Measurements from ENCODE around the gene CDH23.

Gene CDH23

DNA sequence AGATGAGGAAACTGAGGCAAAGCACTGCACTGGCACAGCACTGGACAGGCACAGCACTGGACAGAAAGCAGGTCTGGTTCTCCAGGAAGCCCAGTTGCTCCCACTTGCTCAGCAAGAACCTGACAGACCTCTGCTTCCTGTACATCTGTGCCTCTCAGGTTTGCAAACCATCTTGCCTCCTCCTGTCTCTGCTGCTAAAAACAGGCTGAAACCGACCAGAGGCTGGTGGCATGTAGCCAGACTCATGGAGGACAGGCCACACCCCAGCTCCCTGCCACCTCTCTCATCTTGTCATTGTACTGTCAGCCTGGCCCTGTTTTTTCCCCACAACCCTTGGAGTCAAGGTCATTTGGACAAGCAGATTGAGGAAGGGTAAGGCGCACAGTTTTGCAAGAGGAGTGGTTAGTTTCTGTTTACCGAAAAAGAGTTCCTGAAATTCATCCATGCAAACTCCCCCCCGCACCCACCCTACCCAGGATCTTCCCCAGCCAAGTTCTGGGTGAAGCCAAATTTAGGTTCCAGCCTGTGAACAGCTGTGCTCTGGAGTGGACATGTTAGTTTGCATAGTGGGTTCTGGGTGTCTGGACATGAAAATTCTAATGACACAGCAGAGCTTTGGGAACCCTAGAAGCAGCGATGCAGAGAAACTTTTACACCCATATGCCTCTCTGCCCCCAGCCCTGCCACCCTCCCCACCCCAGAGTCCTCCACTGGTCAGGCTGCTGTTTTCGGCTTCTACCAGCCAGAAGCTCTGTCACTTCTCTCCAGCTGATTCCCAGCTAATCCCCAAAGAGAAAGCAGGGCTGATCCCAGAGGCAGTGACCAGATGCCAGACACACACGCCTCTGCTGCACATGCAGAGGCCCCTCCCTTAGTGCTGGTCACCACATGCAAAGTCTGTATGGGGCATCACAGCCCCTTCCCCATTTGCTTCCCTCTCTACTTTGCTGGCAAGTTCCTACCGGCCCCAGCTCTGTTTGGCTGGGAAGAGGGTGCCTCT is 331.3 kb downstream of the CDH23 start:
- peak in 1 of 2 donors; percentile 44 for DNase-seq (ENCODE audit: extremely low read depth in 1 of 2, low read depth in 1 of 2)

DNA sequence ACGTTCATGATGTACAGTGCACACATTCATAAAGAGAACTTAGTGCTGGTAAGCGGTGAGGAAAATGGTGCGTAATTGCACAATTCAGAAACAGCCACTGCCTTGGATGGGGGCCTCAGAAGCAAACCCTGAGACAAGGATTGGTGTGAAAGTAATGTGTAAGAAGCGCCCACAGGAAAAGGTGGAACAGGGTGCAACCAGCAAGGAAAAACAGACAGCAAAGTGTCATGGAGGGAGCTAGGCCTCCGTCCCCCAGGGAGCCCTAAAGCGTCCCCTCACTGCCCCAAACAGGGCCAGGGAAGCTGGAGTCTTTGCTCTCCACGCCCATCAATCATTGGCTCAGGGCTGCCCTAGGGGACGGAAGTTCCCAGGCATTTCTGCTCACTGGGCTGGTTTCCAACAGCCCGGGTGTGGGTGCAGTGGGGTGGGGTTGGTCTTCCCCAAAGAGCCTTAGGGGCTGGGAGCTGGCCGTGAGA is 332.5 kb downstream of the CDH23 start:
- no peak for DNase-seq (ENCODE audit: extremely low read depth in 1 of 2, low read depth in 1 of 2)

DNA sequence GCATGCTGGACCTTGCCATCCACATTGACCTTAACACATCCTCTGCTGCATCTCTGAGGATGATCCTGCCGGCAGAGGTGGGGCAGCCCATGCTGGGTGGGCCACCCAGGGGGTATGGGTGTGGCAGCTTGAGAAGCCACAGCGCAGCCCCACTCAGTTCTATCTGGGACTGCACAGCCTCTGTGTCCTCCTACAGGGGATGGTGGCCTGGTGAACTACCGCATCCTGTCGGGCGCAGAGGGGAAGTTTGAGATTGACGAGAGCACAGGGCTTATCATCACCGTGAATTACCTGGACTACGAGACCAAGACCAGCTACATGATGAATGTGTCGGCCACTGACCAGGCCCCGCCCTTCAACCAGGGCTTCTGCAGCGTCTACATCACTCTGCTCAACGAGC is 335.1 kb downstream of the CDH23 start:
- DNase-seq (ENCODE audit: extremely low read depth in 1 of 2, low read depth in 1 of 2): no peak

DNA sequence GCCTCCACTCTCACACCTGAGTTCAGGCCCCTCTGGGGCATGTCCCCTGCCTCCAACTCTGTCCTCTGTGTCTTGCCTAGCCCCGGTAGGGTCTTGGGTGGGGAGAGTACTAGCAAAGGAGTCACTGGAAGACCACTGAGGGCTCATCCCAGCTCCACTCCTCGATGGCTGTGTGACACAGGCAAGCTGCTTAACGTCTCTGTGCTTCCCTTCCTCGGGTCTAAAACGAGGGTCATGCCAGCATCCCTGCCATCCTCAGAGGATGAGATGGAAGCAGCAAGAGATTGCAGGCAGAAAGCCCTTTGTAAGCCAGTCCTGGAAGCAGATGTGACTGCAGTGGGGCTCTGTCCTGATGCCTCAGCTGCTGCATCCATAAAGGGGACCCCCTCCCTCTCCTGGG is 338.1 kb downstream of the CDH23 start:
- DNase-seq (ENCODE audit: extremely low read depth in 1 of 2, low read depth in 1 of 2): no peak

DNA sequence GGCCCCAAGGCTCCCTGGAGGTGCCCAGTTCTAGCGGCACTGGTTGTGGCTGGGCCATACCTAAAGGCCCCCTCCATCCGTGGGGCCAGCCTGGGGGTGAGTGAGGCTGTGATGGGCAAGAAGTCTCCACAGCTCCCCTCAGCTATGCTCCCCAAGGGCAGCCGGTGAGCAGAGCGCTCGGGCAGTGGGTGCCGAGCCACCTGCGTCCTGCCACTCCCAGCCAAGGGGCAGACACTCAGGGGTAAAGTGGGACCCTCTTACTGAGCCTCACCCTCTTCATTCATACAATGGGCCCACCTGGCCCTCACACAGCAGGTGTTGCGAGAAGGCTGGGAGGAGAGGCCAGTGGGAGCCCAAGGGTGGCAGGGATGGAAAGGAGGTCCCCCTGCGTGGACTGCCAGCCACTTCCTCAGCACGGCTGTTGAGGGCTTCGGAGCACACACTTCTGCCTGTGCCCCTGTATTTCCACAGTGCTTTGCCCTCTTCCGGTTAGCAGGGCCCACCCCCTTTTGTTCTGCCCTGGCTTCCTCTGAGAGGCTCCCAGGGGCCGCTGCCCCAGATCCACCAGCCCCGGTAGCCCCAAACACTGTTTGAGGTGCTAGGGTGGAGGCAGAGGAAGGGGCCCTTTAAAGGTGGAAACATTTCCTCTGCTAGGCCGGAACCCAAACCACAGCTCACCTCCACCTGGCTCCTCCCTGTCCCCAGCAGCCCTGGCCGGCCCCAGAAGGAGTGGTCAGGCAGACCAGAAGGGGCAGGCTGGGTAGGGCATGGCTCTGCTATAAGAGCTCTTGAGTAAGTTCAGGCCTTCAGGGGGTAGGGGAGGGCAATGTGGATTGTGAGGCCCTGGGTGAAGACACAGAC is 339.2 kb downstream of the CDH23 start:
- DNase-seq (ENCODE audit: extremely low read depth in 1 of 2, low read depth in 1 of 2): peak in 1 of 2 donors; percentile 36

DNA sequence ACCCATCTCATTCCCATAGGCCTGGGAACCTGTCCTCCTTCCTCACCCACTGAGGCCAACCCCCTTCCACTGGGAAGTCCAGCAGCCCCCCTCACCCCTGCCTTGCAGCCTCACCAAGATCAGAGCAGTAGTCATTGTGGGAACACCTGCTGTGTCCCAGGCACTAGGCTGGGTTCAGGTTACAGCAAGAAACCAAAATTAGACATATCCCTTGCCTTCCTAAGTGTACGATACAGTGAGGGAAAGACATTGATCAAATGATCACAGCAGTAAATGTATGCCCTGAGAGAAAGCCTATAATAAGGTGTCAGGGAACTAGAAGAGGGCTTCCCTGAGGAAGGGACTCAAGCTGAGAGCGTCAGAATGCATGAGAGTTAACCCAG is 339.8 kb downstream of the CDH23 start:
- DNase-seq (ENCODE audit: extremely low read depth in 1 of 2, low read depth in 1 of 2): no peak

DNA sequence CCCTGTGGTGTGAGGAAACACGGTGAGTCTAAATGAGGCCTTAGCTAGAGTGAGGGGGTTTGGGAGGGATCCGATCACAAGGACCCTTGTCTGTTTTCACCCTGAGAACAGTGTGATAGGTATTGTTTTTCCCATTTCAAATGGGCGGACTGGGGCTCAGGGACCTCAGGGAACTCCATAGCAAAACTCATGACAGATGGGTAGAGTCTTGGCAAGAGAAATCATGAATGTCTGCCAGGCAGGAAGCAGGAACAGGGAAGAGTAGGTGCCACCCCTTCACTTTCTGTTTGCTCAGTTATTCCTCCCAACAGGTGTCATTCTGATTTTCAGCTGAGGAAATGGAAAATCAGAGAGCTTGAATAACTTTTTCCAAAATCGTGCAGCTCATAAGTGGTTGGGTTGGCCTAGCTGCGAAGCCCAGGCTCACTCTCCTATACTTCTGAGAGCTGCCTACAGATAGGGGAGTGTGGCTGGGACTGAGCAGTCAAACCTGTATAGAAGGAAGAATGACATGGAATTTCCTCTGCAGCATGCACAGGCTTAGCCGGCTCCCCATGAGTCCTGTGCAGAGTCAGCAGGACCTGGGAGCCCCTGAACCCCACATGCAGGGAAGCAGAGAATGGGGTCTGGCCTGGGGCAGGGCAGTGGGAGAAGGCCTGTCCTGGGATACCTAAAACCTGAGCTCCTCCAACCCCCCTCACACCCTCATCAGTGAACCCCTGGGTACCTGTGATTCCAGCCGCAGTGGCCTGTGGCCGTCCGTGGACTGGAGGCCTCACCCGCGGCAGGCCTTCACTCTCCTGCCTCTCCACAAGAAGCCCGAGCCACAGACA is 340.5 kb downstream of the CDH23 start:
- no peak for DNase-seq (ENCODE audit: extremely low read depth in 1 of 2, low read depth in 1 of 2)

DNA sequence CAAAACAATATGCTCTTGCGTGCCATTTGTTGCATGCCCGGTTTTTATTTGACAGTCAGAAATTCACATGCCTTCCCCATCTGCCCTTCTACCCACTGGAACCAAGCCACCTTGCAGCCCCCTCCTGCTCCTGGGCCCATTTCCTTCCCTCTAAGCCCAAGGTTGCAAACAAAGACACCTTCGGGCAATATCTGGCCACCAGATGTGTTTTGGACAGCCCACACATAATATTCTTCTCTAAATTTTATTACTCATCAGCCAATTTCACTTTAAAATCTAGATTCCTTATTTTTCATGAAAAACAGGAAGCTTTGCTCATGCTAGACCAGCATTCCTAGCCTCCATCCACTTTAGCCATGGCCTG is 341.1 kb downstream of the CDH23 start:
- no peak for DNase-seq (ENCODE audit: extremely low read depth in 1 of 2, low read depth in 1 of 2)

DNA sequence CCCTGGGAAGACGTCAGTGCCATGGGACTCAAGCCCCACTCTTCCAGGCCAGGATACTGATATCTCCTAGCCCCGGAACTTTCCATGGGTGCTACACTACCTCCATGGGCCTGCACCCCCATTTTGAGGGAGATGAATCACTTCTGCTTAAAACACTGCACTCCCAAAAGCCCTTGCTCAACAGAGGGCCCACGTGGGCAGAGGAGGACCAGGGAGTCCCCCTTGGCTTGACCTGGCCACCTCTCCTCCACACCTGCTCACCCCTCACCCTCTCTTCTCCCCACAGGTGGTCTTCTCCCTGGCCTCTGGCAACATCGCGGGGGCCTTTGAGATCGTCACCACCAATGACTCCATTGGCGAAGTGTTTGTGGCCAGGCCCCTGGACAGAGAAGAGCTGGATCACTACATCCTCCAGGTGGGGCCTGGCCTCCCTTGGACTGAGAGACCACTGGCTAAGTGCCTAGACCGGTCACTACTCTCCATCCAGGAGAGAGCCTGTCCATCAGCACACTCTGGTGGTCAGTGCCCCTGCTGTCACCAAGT is 342.7 kb downstream of the CDH23 start:
- no peak for DNase-seq (ENCODE audit: extremely low read depth in 1 of 2, low read depth in 1 of 2)

DNA sequence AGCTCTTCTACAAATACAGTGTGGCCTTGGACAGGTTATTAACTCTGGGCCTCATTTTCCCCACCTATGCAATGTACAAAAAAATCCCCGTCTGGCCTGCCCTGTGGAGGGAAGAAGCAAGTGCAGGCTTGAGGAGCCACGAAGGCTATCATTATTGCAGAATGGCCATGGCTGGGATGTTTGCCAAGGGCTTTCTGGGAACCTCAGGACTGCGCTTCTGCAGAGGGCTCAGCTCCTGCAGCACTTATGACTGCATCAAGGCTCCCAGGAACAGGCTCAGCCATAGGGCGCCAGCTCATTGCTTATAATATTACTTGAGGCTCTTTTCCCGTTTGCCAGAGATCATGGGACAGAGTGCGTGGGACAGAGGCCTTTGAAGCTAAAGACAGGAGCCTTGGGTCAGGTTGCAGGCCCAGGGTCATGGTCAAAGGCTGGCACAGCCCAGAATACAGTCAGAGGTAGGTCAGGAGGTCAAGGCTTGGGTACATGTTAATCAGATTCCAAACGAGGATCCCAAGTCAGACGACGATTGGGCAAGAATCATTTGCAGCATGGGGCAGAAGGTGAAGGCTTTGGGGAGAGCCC is 343.4 kb downstream of the CDH23 start:
- no peak for DNase-seq (ENCODE audit: extremely low read depth in 1 of 2, low read depth in 1 of 2)

DNA sequence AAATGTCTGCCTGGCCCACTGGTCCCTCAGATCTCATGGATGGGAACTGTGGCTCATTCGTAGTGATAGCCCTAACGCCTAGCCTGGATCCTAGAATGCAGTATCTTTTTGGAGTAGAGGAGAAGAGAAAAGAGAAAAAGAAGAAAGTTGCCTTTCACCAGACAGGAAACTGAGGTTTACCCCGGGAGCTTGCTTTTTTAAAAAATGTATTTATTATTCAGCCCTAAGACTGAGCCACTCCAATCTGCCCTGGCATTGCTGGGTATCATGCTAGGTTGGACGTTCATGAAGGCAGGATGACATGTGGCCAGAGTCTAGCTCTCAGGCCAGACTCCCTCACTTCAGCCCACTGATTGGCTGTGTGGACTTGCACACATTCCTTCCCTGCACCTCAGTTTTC is 344.3 kb downstream of the CDH23 start:
- DNase-seq (ENCODE audit: extremely low read depth in 1 of 2, low read depth in 1 of 2): no peak

DNA sequence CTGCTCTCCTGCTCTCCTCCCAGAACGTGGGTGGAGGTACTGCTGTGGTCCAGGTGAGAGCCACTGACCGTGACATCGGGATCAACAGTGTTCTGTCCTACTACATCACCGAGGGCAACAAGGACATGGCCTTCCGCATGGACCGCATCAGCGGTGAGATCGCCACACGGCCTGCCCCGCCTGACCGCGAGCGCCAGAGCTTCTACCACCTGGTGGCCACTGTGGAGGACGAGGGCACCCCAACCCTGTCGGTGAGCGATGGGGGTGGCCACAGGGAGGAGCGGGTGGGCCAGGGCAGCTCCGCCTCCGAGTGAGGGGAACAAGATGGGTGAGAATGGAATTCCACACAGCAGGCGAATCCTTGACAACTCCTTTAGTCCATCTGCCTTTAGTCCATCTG is 345.0 kb downstream of the CDH23 start:
- no peak for DNase-seq (ENCODE audit: extremely low read depth in 1 of 2, low read depth in 1 of 2)

DNA sequence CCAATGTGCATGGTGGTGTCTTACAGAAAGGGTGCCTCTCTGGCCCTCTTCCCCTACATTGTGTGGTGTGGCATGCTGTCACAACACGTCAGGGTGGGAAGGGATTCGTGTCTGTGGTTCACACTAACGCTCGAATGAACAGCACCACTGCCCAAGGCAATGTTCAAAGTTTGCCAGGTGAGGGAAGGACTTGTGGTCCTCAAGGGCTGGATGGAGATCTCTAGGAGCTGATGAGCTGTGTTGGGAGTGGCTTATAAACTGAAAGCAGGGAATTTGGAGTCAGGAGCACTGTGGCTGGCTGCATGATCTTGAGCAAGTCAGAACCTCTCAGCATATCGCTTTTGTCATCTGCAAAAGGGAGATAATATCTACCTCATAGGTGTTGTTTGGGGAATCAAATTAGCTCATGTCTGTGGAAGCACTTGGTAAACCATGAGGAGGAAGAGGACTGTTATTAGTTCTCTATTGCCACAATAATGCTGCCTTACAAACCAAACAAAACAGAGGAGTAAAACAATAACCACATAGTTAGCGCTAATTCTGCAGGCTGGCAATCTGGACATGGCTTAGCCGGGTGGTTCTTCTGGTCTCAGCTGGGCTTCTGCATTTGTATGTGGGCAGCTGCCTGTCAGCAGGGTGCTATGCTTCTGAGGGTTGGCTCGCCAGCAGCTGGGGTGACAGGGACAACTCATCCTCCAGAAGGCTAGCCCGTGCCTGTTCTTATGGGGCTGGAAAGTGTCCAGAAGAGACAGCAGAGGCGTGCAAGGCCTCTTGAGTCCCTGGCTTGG is 345.8 kb downstream of the CDH23 start:
- no peak for DNase-seq (ENCODE audit: extremely low read depth in 1 of 2, low read depth in 1 of 2)

DNA sequence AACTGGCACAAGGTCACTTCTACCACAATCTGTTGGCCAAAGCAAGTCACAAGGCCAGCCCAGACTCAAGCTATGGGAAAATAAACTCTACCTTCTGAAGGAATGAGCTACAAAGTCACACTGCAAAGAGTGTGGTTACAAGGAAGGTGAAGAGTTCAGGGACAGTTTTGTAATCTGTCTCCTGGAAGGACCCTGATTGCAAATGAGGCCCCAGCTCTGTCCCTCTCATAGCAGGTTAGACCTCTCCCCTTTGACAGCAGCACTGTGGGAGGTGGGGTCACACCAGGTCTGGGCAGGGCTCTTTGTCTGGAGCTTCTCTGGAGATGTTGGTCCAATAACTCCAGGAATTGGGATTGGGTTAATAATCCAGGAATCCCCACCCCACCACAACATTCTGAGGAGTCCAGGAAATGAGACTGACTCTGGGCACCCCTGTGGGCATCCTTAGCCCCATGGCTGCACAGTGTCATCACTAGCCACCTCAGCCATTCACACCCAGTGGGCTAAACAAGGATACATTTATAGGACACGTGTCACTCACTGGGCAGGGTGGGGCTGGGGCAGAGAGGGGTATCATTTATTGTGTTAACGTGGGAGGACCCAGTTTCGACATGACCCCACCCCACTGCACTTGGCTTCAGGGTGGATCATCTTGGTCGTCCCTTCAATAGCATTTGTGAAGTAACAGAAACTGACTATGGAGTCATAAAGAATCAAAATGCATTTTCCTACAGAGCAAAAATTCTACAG is 346.5 kb downstream of the CDH23 start:
- no peak for DNase-seq (ENCODE audit: extremely low read depth in 1 of 2, low read depth in 1 of 2)

DNA sequence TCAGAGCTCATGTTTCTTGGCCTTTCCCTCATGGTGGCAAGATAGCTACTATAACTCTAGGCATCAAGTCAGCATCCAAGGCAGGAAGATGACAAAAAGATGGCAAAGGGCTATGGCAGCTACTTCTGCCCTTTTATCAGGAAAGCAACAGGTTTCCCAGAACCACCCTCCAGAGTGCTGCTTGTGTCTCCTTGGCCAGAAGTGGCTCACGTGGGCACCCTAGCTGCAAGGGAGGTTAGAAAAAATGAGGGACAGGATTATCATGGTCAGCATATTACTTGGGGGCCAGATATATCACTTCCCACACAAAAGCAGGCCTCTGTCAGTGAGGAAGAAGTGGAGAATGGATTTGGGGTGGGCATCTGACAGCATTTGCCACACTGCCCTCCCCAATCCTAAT is 347.1 kb downstream of the CDH23 start:
- DNase-seq (ENCODE audit: extremely low read depth in 1 of 2, low read depth in 1 of 2): no peak

DNA sequence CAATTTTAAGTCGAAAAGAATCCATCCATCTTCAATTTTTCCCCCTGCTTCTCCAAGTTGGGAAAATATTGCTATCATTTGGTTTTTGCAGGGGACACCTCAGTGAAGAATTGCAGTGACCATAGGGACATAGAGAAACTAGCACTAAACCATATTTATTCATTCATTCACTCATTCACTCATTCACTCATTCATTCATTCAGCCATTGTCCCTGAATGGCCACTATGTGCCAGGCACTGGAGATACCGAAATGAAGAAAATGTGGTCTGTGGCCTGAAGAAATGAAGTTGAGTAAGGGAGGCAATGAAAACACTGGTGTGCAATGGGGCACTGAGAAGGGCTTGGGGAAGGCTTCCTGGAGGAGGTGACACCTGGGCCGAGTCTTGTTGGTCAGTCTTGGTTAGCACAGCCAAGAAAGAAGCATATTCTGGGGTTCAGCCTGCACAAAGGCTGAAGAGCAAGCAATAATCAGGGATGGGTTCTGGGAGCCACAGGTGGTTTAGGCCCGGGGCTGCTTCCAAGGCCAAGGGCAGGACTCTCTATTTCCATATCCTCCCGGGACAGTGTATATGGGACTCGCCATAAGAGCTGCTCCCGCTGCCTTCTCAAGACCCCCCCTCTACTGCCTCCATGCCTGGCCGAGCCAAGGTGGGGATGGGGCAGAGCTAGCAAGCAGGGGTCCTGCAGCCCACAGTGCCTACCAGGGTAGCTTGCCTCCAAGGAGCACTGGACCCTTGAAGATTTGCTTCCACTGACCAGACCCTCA is 348.4 kb downstream of the CDH23 start:
- DNase-seq (ENCODE audit: extremely low read depth in 1 of 2, low read depth in 1 of 2): no peak

DNA sequence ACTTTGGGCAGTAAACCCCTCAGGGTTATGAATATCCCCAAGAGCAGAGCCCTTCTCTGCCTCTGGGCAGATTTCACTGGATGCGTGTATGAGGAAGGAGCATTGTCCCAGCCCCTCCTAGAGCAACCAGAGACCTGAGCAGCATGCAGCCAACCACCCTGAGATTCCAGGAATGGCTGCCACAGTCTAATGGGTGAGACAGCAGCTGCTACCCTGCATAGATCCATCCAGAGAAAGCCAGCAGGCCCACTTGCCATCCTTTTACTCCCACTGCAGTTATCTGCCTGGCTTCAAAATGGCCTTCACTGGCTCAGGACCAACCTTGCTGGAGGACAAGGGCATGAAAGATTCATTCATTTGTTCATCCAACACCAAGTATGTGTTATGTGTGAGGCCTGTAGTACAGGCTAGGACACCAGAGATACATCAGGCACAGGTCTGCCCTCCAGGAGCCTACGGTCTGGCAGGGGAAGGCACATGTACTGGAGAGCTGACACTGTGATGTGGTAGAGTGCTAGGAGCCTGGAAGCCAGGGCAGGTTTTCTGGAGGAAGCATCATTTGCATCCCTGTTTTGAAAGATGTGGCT is 349.0 kb downstream of the CDH23 start:
- no peak for DNase-seq (ENCODE audit: extremely low read depth in 1 of 2, low read depth in 1 of 2)

Data from activated CD8-positive, alpha-beta memory T cell treated with anti-CD3 and anti-CD28 coated beads for 1 hour (primary cell).